Neural cell (in vitro differentiated cells): ENCODE measurements around the gene GRAP. TPM values are rescaled to one million over a fixed set of nuclear protein-coding genes. Genes with fewer than 3 reads are reported as not detected.

Source experiments
- H2AFZ ChIP-seq: fragments of 200-600, 300-800 bp; sonication (generic), shearing (Covaris generic); 2 replicates; pipeline ENCODE4 v1.6.0; 2014; ENCODE audit warnings: low read depth, mild to moderate bottlenecking, antibody characterized with exemption, low read length, moderate library complexity
- H3F3A ChIP-seq: fragments of 200-600 bp; shearing (Covaris generic); 2 replicates; pipeline ENCODE4 v1.6.1; 2016; ENCODE audit warnings: mild to moderate bottlenecking, moderate library complexity, mixed read lengths, antibody characterized with exemption, low read length; ENCODE audit not compliant: insufficient read depth, poor library complexity, severe bottlenecking
- H3K27ac ChIP-seq: fragments of 200-600, 300-800 bp; sonication (generic), shearing (Covaris generic); 2 replicates; pipeline ENCODE4 v1.5.1; 2014; ENCODE audit warnings: mild to moderate bottlenecking, low read length, moderate library complexity
- H3K27me3 ChIP-seq: fragments of 300-800, 200-600 bp; sonication (generic), shearing (Covaris generic); 2 replicates; pipeline ENCODE4 v1.6.0; 2014; ENCODE audit warnings: mild to moderate bottlenecking, low read depth, low read length, moderate library complexity; ENCODE audit not compliant: insufficient read depth
- H3K36me3 ChIP-seq: fragments of 300-800, 200-600 bp; sonication (generic), shearing (Covaris generic); 2 replicates; pipeline ENCODE4 v1.5.1; 2014; ENCODE audit warnings: mild to moderate bottlenecking, antibody characterized with exemption, low read length, moderate library complexity; ENCODE audit not compliant: insufficient read depth
- H3K4me2 ChIP-seq: fragments of 300-800, 200-600 bp; sonication (generic), shearing (Covaris generic); 2 replicates; pipeline ENCODE4 v1.6.0; 2014; ENCODE audit warnings: mild to moderate bottlenecking, low read length
- H3K4me3 ChIP-seq: fragments of 300-800, 200-600 bp; sonication (generic), shearing (Covaris generic); 2 replicates; pipeline ENCODE4 v1.5.1; 2014; ENCODE audit warnings: mild to moderate bottlenecking, low read length, moderate library complexity
- H3K79me2 ChIP-seq: fragments of 200-600 bp; shearing (Covaris generic); replicated peaks from 2 replicates; pipeline ENCODE4 v1.6.0; 2014; ENCODE audit warnings: mild to moderate bottlenecking, low read length, moderate library complexity; ENCODE audit not compliant: insufficient read depth
- H3K9ac ChIP-seq: fragments of 300-800, 200-600 bp; sonication (generic), shearing (Covaris generic); 2 replicates; pipeline ENCODE4 v1.6.1; 2016; ENCODE audit warnings: mild to moderate bottlenecking, low read length, mixed read lengths
- H3K9me2 ChIP-seq: fragments of 200-600 bp; shearing (Covaris generic); 2 replicates; pipeline ENCODE4 v1.6.1; 2016; ENCODE audit warnings: mild to moderate bottlenecking, low read length, mixed read lengths; ENCODE audit not compliant: insufficient read depth
- H3K9me3 ChIP-seq: fragments of 200-600, 300-800 bp; sonication (generic), shearing (Covaris generic); 2 replicates; pipeline ENCODE4 v1.6.1; 2016; ENCODE audit warnings: mild to moderate bottlenecking, mixed run types, low read length, moderate library complexity, mixed read lengths
- H4K20me1 ChIP-seq: fragments of 200-600 bp; shearing (Covaris generic); 2 replicates; pipeline ENCODE4 v1.6.1; 2016; ENCODE audit warnings: mild to moderate bottlenecking, mixed run types; ENCODE audit not compliant: insufficient read depth
- EP300 ChIP-seq: fragments of 450-650 bp; conservative IDR thresholded peaks from 2 replicates; pipeline ENCODE4 v1.6.1; 2014; ENCODE audit warnings: antibody characterized with exemption, mild to moderate bottlenecking, moderate library complexity; ENCODE audit not compliant: poor library complexity, severe bottlenecking
- EZH2 ChIP-seq: fragments of 200-600, 300-800 bp; shearing (Covaris generic), sonication (generic); IDR thresholded peaks from 2 replicates; pipeline ENCODE4 v1.6.1; 2014; ENCODE audit warnings: antibody characterized with exemption, low read length, borderline replicate concordance, mild to moderate bottlenecking; ENCODE audit not compliant: insufficient read depth, poor library complexity, severe bottlenecking
- MXI1 ChIP-seq: fragments of 450-650 bp; conservative IDR thresholded peaks from 2 replicates; pipeline ENCODE4 v1.6.1; 2014; ENCODE audit warnings: antibody characterized with exemption, mild to moderate bottlenecking; ENCODE audit not compliant: poor library complexity, severe bottlenecking
- POLR2AphosphoS5 ChIP-seq: IDR thresholded peaks from 2 replicates; pipeline ENCODE4 v1.6.1; 2012
- RAD21 ChIP-seq: fragments of 450-650 bp; conservative IDR thresholded peaks from 2 replicates; pipeline ENCODE4 v1.6.1; 2014; ENCODE audit warnings: antibody characterized with exemption, mild to moderate bottlenecking, moderate library complexity
- SMC3 ChIP-seq: fragments of 450-650 bp; conservative IDR thresholded peaks from 2 replicates; pipeline ENCODE4 v1.6.1; 2014; ENCODE audit warnings: antibody characterized with exemption, mild to moderate bottlenecking, moderate library complexity; ENCODE audit not compliant: poor library complexity
- TAF1 ChIP-seq: IDR thresholded peaks from 2 replicates; pipeline ENCODE4 v1.6.1; 2012; ENCODE audit warnings: low read depth
- polyA plus RNA-seq: library from polyadenylated mRNA; depleted of rRNA; stranded (reverse); fragments of >200 nt; gene quantifications from 2 replicates; pipeline ENCODE4 v1.2.3, GENCODE V29; 2014
- TF ChIP-seq, protein P1 (sequence below): IDR thresholded peaks from 2 replicates; pipeline ENCODE4 v1.6.1; 2012; ENCODE audit warnings: borderline replicate concordance
- TF ChIP-seq, protein P2 (sequence below): fragments of 450-650 bp; IDR thresholded peaks from 2 replicates; pipeline ENCODE4 v1.5.1; 2014; ENCODE audit warnings: antibody characterized with exemption, mild to moderate bottlenecking, moderate library complexity; ENCODE audit not compliant: poor library complexity, severe bottlenecking

Gene GRAP
- polyA plus RNA-seq, 1 donor from 2014 or later, result 0.42 TPM

DNA sequence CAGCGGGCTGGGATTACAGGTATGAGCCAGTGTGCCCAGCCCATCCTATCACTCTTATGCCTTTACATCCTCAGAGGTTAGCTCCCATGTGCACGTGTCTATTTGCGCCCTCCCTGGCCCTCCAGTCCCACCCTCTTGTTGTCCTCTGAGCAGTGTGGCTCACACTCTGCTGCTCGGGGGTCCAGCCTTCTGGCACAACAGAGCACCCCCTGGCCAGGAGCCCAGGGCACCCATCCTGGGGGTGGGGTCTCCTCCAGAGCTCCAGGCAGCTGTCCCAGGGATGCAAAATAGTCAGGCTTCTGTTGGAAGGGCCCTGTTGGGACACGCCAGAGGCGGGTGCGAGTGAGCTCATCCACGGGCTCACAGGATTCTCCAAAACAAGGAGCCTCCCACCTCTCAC lies 30.5 kb downstream of the GRAP start:
- H2AFZ ChIP-seq, result no peak overlapping the region
- TF ChIP-seq, protein P1, sequence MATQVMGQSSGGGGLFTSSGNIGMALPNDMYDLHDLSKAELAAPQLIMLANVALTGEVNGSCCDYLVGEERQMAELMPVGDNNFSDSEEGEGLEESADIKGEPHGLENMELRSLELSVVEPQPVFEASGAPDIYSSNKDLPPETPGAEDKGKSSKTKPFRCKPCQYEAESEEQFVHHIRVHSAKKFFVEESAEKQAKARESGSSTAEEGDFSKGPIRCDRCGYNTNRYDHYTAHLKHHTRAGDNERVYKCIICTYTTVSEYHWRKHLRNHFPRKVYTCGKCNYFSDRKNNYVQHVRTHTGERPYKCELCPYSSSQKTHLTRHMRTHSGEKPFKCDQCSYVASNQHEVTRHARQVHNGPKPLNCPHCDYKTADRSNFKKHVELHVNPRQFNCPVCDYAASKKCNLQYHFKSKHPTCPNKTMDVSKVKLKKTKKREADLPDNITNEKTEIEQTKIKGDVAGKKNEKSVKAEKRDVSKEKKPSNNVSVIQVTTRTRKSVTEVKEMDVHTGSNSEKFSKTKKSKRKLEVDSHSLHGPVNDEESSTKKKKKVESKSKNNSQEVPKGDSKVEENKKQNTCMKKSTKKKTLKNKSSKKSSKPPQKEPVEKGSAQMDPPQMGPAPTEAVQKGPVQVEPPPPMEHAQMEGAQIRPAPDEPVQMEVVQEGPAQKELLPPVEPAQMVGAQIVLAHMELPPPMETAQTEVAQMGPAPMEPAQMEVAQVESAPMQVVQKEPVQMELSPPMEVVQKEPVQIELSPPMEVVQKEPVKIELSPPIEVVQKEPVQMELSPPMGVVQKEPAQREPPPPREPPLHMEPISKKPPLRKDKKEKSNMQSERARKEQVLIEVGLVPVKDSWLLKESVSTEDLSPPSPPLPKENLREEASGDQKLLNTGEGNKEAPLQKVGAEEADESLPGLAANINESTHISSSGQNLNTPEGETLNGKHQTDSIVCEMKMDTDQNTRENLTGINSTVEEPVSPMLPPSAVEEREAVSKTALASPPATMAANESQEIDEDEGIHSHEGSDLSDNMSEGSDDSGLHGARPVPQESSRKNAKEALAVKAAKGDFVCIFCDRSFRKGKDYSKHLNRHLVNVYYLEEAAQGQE, result no peak
- no peak for TF ChIP-seq SMC3
- TF ChIP-seq, protein P2, sequence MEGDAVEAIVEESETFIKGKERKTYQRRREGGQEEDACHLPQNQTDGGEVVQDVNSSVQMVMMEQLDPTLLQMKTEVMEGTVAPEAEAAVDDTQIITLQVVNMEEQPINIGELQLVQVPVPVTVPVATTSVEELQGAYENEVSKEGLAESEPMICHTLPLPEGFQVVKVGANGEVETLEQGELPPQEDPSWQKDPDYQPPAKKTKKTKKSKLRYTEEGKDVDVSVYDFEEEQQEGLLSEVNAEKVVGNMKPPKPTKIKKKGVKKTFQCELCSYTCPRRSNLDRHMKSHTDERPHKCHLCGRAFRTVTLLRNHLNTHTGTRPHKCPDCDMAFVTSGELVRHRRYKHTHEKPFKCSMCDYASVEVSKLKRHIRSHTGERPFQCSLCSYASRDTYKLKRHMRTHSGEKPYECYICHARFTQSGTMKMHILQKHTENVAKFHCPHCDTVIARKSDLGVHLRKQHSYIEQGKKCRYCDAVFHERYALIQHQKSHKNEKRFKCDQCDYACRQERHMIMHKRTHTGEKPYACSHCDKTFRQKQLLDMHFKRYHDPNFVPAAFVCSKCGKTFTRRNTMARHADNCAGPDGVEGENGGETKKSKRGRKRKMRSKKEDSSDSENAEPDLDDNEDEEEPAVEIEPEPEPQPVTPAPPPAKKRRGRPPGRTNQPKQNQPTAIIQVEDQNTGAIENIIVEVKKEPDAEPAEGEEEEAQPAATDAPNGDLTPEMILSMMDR, result no peak
- no peak for TF ChIP-seq MXI1
- no peak for TF ChIP-seq POLR2AphosphoS5
- TF ChIP-seq TAF1, result no peak
- TF ChIP-seq RAD21, result no peak
- TF ChIP-seq EZH2, result no peak
- TF ChIP-seq EP300, result no peak
- no peaks in the 10 kb centered on the region for H4K20me1 ChIP-seq
- H3K9me3 ChIP-seq, result no peaks in the 10 kb centered on the region
- no peak overlapping the region for H3K27ac ChIP-seq
- H3K4me3 ChIP-seq, result no peak overlapping the region
- no peak overlapping the region for H3K4me2 ChIP-seq
- H3F3A ChIP-seq, result no peaks in the 10 kb centered on the region
- H3K9ac ChIP-seq, result no peak overlapping the region
- H3K27me3 ChIP-seq, result no peaks in the 10 kb centered on the region
- no peaks in the 10 kb centered on the region for H3K36me3 ChIP-seq
- H3K9me2 ChIP-seq, result no peaks in the 10 kb centered on the region
- no peaks in the 10 kb centered on the region for H3K79me2 ChIP-seq

DNA sequence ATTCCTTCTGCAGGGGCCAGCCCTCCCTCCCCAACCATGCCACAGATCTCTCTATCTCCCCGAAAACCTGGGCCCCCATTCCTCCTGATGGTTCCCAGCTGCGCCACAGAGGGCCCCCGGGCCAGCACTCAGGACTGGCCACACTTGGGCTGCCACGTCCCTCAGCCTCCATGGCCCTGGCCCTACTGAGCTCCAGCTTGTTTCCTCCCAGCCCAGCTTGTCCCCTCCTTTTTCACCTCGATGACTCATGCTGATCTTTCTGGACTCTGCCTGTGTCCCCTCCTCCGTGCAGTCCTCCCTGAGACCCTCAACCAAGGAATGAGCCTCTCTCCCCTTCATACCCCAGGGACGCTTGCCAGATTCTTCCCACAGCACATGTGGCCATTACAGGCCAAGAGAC lies 31.3 kb downstream of the GRAP start:
- TF ChIP-seq EZH2, result no peak
- no peak for TF ChIP-seq MXI1
- no peak for TF ChIP-seq RAD21
- TF ChIP-seq TAF1, result no peak
- TF ChIP-seq, protein P1, result no peak
- TF ChIP-seq EP300, result no peak
- Histone ChIP-seq H3F3A (no peaks in the 10 kb centered on the region), H3K36me3 (no peaks in the 10 kb centered on the region), H3K27ac (no peak overlapping the region), H3K9me2 (no peaks in the 10 kb centered on the region), H3K9me3 (no peaks in the 10 kb centered on the region), H3K4me2 (no peak overlapping the region), H4K20me1 (no peaks in the 10 kb centered on the region), H3K4me3 (no peak overlapping the region), H3K9ac (no peak overlapping the region), H3K79me2 (no peaks in the 10 kb centered on the region), H2AFZ (no peak overlapping the region), H3K27me3 (no peaks in the 10 kb centered on the region)
